Thoracic aorta (tissue), 2 donors: Measurements from ENCODE around the gene TTLL8. TPM values are rescaled to one million over a fixed set of nuclear protein-coding genes. Genes with fewer than 3 reads are reported as not detected.

Source experiments
- ATAC-seq: fragments of 150-250 bp; one replicate; pipeline ENCODE4 v1.8.0; 2017; ENCODE audit warnings: low read depth; ENCODE audit not compliant: insufficient number of reproducible peaks, low FRiP score
- DNase-seq: peaks from one replicate; pipeline ENCODE4 v3.0.0-alpha.2; 2020; ENCODE audit warnings: low spot score
- H3K27ac ChIP-seq, 2 donors: fragments of 200-600 bp; sonication (generic); 1 replicate in 1 of 2; 2 replicates in 1 of 2; pipeline ENCODE4 v1.5.1; 2016; ENCODE audit warnings: mild to moderate bottlenecking in 2 of 2, moderate library complexity in 2 of 2
- H3K27me3 ChIP-seq: fragments of 200-600 bp; sonication (generic); replicated peaks from 2 replicates; pipeline ENCODE4 v1.6.0; 2016; ENCODE audit warnings: mild to moderate bottlenecking; ENCODE audit not compliant: insufficient read depth
- H3K36me3 ChIP-seq: fragments of 200-600 bp; sonication (generic); one replicate; pipeline ENCODE4 v1.5.1; 2016
- H3K4me1 ChIP-seq, 2 donors: fragments of 200-600 bp; sonication (generic); 1 replicate in 1 of 2; 2 replicates in 1 of 2; pipeline versions ENCODE4 v1.5.1 to v1.6.0; 2016; ENCODE audit warnings: low read depth in 2 of 2, mild to moderate bottlenecking in 1 of 2; ENCODE audit not compliant: control insufficient read depth in 1 of 2
- H3K4me3 ChIP-seq: fragments of 200-600 bp; sonication (generic); 2 replicates; pipeline ENCODE4 v1.5.1; 2016; ENCODE audit warnings: mild to moderate bottlenecking
- H3K9me3 ChIP-seq: fragments of 200-600 bp; sonication (generic); 2 replicates; pipeline ENCODE4 v1.5.1; 2016
- CTCF ChIP-seq: fragments of 200-600 bp; sonication (generic); IDR thresholded peaks from one replicate; pipeline ENCODE4 v1.5.1; 2019; ENCODE audit warnings: antibody characterized with exemption
- total RNA-seq, 2 donors: library from RNA; depleted of rRNA; stranded (reverse); fragments of >200 nt; gene quantifications; one replicate each; pipeline versions ENCODE4 v1.1.0 to v1.2.3, GENCODE V29; 2016

Gene TTLL8
- total RNA-seq, 2 donors from 2014 or later, result not detected

GRCh38 chr22:50039669-50040443 lies 18.2 kb downstream of the TTLL8 start:
- no peaks in the 10 kb centered on the region for H3K9me3 ChIP-seq
- no peak overlapping the region for H3K4me3 ChIP-seq
- DNase-seq, result no peak
- ATAC-seq, result no peak
- H3K4me1 ChIP-seq, result no peaks in the 10 kb centered on the region
- no peaks in the 10 kb centered on the region for H3K36me3 ChIP-seq
- no peak for TF ChIP-seq CTCF
- no peak overlapping the region for H3K27ac ChIP-seq
- H3K27me3 ChIP-seq, result no peaks in the 10 kb centered on the region

GRCh38 chr22:50035976-50036724 lies 21.9 kb downstream of the TTLL8 start:
- H3K9me3 ChIP-seq, result no peaks in the 10 kb centered on the region
- no peak for TF ChIP-seq CTCF
- DNase-seq (no peak), ATAC-seq (no peak)
- H3K4me1 ChIP-seq, result no peaks in the 10 kb centered on the region
- H3K27me3 ChIP-seq, result no peaks in the 10 kb centered on the region
- H3K36me3 ChIP-seq, result no peaks in the 10 kb centered on the region
- no peak overlapping the region for H3K4me3 ChIP-seq
- no peak overlapping the region for H3K27ac ChIP-seq

- Histone ChIP-seq H3K27ac (no peak overlapping the region), H3K9me3 (no peaks in the 10 kb centered on the region), H3K27me3 (no peaks in the 10 kb centered on the region), H3K4me3 (no peak overlapping the region), H3K36me3 (no peaks in the 10 kb centered on the region), H3K4me1 (peaks cover 0 to 1% of the 10 kb centered on the region in 2 donors)
- ATAC-seq (no peak), DNase-seq (no peak)
- no peak for TF ChIP-seq CTCF
These were observed 22.8 kb downstream of the TTLL8 start for GRCh38 chr22:50035131-50035881.

GRCh38 chr22:50034126-50035081 lies 23.7 kb downstream of the TTLL8 start:
- Histone ChIP-seq H3K4me1 (peaks cover 0 to 8% of the 10 kb centered on the region in 2 donors), H3K4me3 (no peak overlapping the region), H3K27me3 (no peaks in the 10 kb centered on the region), H3K36me3 (no peaks in the 10 kb centered on the region), H3K9me3 (no peaks in the 10 kb centered on the region), H3K27ac (no peak overlapping the region)
- no peak for TF ChIP-seq CTCF
- DNase-seq (no peak), ATAC-seq (no peak)
